ENCODE measurements around the gene CFAP69. TPM values are rescaled to one million over a fixed set of nuclear protein-coding genes. Genes with fewer than 3 reads are reported as not detected.

The CFAP69 gene
- total and polyA plus RNA-seq, 10 of the 15 experiments (the other 5 are each of a cell fraction or from before 2014, with no cell fraction given): 0.11 to 3.1 (median 0.48) TPM; not detected in 1

GRCh38 chr7:90298145-90299038 is 53.4 kb downstream of the CFAP69 start:
- no peaks in the 10 kb centered on the region; a peak in 1 of 4 replicates for H3K27me3 ChIP-seq (replicated peaks in 1 of 2; ENCODE audit: control insufficient read depth in 2 of 2, insufficient read depth in 2 of 2, low read length in 1 of 2)
- H3K4me1 ChIP-seq (ENCODE audit: control insufficient read depth, insufficient read depth, low read length): no peaks in the 10 kb centered on the region
- H2AFZ ChIP-seq (ENCODE audit: control insufficient read depth, low read depth, low read length): no peak overlapping the region
- H3K9me3 ChIP-seq (replicated peaks; ENCODE audit: control insufficient read depth, insufficient read depth, low read length): no peaks in the 10 kb centered on the region
- FAIRE-seq (peak; percentile 7), ATAC-seq (peak; percentile 98), DNase-seq (ENCODE audit: low read depth, low spot score) (no peak)
- ChIA-PET POLR2A (interaction anchor here (0.6 kb wide), 1 partner anchor 40 kb away, joined by 3 read pairs; no protein-coding TSS in a partner anchor), CTCF (interaction anchor here (0.8 to 3.1 kb wide), 19 partner anchors 8 to 145 kb away, joined by 3 to 39 read pairs (median 5); partner anchors contain the start of gene STEAP1), SMC1A (ENCODE audit: uncharacterized antibody, unreplicated experiment) (interaction anchor here (0.5 to 3.4 kb wide), 15 partner anchors 8 to 1833 kb away, joined by 3 to 16 read pairs (median 4); partner anchors contain the start of gene STEAP1), RAD21 (ENCODE audit: unreplicated experiment) (interaction anchor here (1.1 to 2.8 kb wide), 8 partner anchors 23 to 145 kb away, joined by 3 to 18 read pairs (median 4); partner anchors contain the start of gene STEAP1)
- no peak overlapping the region for H3K27ac ChIP-seq (ENCODE audit: control insufficient read depth, insufficient read depth)
- H4K20me1 ChIP-seq (ENCODE audit: control insufficient read depth, insufficient read depth): no peaks in the 10 kb centered on the region
- WGBS (ENCODE audit: insufficient coverage, insufficient replicate concordance, low lambda C conversion rate, missing lambda C conversion rate): 24% methylated on average over 5 of the region's 5 CpGs
- no peak overlapping the region for H3K4me3 ChIP-seq
- H3K36me3 ChIP-seq (ENCODE audit: control insufficient read depth in 2 of 2, insufficient read depth in 2 of 2, low read length in 1 of 2): no peaks in the 10 kb centered on the region
- no peak overlapping the region for H3K9ac ChIP-seq (ENCODE audit: control insufficient read depth, insufficient read depth, low read length)
- BruUV-seq (replicated peaks): no TSS peak
- intact Hi-C loops (cut with micrococcal nuclease; ENCODE audit: unreplicated experiment): loop anchor here (1.0 kb wide), 1 partner anchor 144 kb away; the partner anchor contains the start of gene STEAP1
- H3K4me2 ChIP-seq (ENCODE audit: control insufficient read depth, insufficient read depth): no peak overlapping the region
- in situ Hi-C loops (cut with MboI): no loop called here
- H3K79me2 ChIP-seq (ENCODE audit: control insufficient read depth, insufficient read depth, low read length): no peaks in the 10 kb centered on the region
- TF ChIP-seq LARP7 (IDR thresholded peaks at IDR 0.05) (no peak), TCF7 (IDR thresholded peaks at IDR 0.05; ENCODE audit: borderline replicate concordance) (no peak), SMC3 (IDR thresholded peaks at IDR 0.05; ENCODE audit: borderline replicate concordance, low read length) (peak; percentile 66; the same call in 1 of the 2 replicates), EP300 (IDR thresholded peaks at IDR 0.05; ENCODE audit: borderline replicate concordance in 1 of 2, control insufficient read depth in 1 of 2, low read depth in 2 of 2, low read length in 2 of 2) (no peak), RAD21 (IDR thresholded peaks at IDR 0.05; ENCODE audit: insufficient read depth, low read depth, low read length) (peak; percentile 56), NFIC (IDR thresholded peaks at IDR 0.05; ENCODE audit: low read depth, low read length) (no peak), CTCF (IDR thresholded peaks at IDR 0.05 in 2 of 3, conservative IDR thresholded peaks at IDR 0.05 in 1 of 3; ENCODE audit: control insufficient read depth in 2 of 3, extremely low read depth in 1 of 3, insufficient read depth in 1 of 3, low read depth in 3 of 3, low read length in 3 of 3) (peak; percentile 58 to 72 (median 67)), MTA3 (IDR thresholded peaks at IDR 0.05; ENCODE audit: borderline replicate concordance, low read length) (no peak), E4F1 (IDR thresholded peaks at IDR 0.05; ENCODE audit: borderline replicate concordance, partially characterized antibody) (no peak), RFX5 (IDR thresholded peaks at IDR 0.05; ENCODE audit: low read depth, low read length) (no peak), ATF3 (IDR thresholded peaks at IDR 0.05; ENCODE audit: borderline replicate concordance, extremely low read depth, low read depth, low read length) (no peak), CEBPB (IDR thresholded peaks at IDR 0.05; ENCODE audit: borderline replicate concordance in 1 of 2, low read depth in 2 of 2, low read length in 2 of 2) (no peak), KDM1A (IDR thresholded peaks at IDR 0.05; ENCODE audit: borderline replicate concordance) (no peak), IRF3 (IDR thresholded peaks at IDR 0.05) (no peak), MXI1 (IDR thresholded peaks at IDR 0.05; ENCODE audit: low read depth, low read length) (no peak), SIN3A (IDR thresholded peaks at IDR 0.05; ENCODE audit: low read depth, low read length) (no peak)

Data from GM12878 (cell line).